Spleen (tissue), 11 donors: ENCODE data around the gene ALDH1A2. TPM values are rescaled to one million over a fixed set of nuclear protein-coding genes. Genes with fewer than 3 reads are reported as not detected.
"Not testable (repeated sequence)": the region's sequence is repeated elsewhere in the genome, so short reads cannot be mapped to it uniquely, and the experiment has no call there.

Experiments
- DNase-seq: peaks from one replicate; pipeline ENCODE4 v3.0.0-alpha.2; 2020
- H3K27ac ChIP-seq, 8 donors: fragments of 200-600 bp; sonication (generic) in 7 of 8; 1 replicate in 4 of 8; 2 replicates in 4 of 8; pipeline versions ENCODE4 v1.5.0 to v1.8.0; 2016 to 2021; ENCODE audit warnings: inconsistent platforms in 4 of 8, mild to moderate bottlenecking in 4 of 8, moderate library complexity in 1 of 8
- H3K27me3 ChIP-seq, 7 donors: fragments of 200-600 bp; sonication (generic) in 6 of 7; replicated peaks in 1 of 7; 1 replicate in 4 of 7; 2 replicates in 3 of 7; pipeline versions ENCODE4 v1.5.0 to v1.8.0; 2016 to 2021; ENCODE audit warnings: inconsistent platforms in 3 of 7, mild to moderate bottlenecking in 1 of 7
- H3K36me3 ChIP-seq, 6 donors: fragments of 200-600 bp; sonication (generic) in 5 of 6; 1 replicate in 4 of 6; 2 replicates in 2 of 6; pipeline versions ENCODE4 v1.5.0 to v1.8.0; 2016 to 2021; ENCODE audit warnings: inconsistent platforms in 2 of 6
- H3K4me1 ChIP-seq, 6 donors: fragments of 200-600 bp; sonication (generic) in 5 of 6; 1 replicate in 3 of 6; 2 replicates in 3 of 6; pipeline versions ENCODE4 v1.5.0 to v1.8.0; 2016 to 2021; ENCODE audit warnings: inconsistent platforms in 3 of 6
- H3K4me3 ChIP-seq, 8 donors: fragments of 200-600 bp; sonication (generic) in 7 of 8; 1 replicate in 4 of 8; 2 replicates in 4 of 8; pipeline versions ENCODE4 v1.5.0 to v1.8.0; 2016 to 2021; ENCODE audit warnings: inconsistent platforms in 4 of 8, mild to moderate bottlenecking in 4 of 8, moderate library complexity in 2 of 8
- H3K9me3 ChIP-seq, 8 donors: fragments of 200-600 bp; sonication (generic) in 7 of 8; 1 replicate in 4 of 8; 2 replicates in 4 of 8; pipeline versions ENCODE4 v1.5.0 to v1.8.0; 2016 to 2021; ENCODE audit warnings: inconsistent platforms in 4 of 8
- POLR2A ChIP-seq, 3 donors: fragments of 450-650 bp; IDR thresholded peaks; one replicate each; pipeline ENCODE4 v1.5.1; 2017; ENCODE audit warnings: antibody characterized with exemption in 3 of 3, mild to moderate bottlenecking in 1 of 3
- POLR2AphosphoS5 ChIP-seq, 3 donors: sonication (generic); formaldehyde crosslinking; IDR thresholded peaks; one replicate each; pipeline ENCODE4 v1.5.1; 2017; ENCODE audit warnings: antibody characterized with exemption in 3 of 3
- WGBS, 5 donors: extraction: QIAGEN DNeasy Blood & Tissue Kit in 3 of 5; methylation state at CpG; one replicate each; pipeline versions ENCODE4 v1.1.5 to v1.1.7; 2013 to 2018; 5-methylcytosine and 5-hydroxymethylcytosine counted together
- intact Hi-C: fragments of 100-400 bp; cut with DNase I; formaldehyde crosslinking; loops from one replicate; pipeline ENCODE4 v1.15.0; 2023; ENCODE audit warnings: low total_unique reads
- polyA plus RNA-seq, 3 donors: library from polyadenylated mRNA; stranded (reverse); fragments of 200-250 nt; gene quantifications; one replicate each; pipeline ENCODE4 v1.2.1, GENCODE V29; 2013
- total RNA-seq, 7 donors: library from RNA; depleted of rRNA in 3 of 7; stranded (reverse); fragments of >200 nt in 3 of 7; fragmentation: NEBNext Ultra II Directional in 4 of 7; extraction: Animal tissue kit (Norgen Biotek cat#: 25700) in 4 of 7; gene quantifications; one replicate each; pipeline versions ENCODE4 v1.1.0 to v1.2.1, GENCODE V29; 2016 to 2021
- TF ChIP-seq, protein P1 (sequence below), 11 experiments: fragments of 200-600 bp in 7 of 11; fragments of 450-650 bp in 4 of 11; sonication (generic) in 4 of 11; IDR thresholded peaks in 8 of 11; conservative IDR thresholded peaks in 3 of 11; 1 replicate in 7 of 11; 2 replicates in 4 of 11; pipeline versions ENCODE4 v1.4.0 to v1.8.0; 2016 to 2021; ENCODE audit warnings: antibody characterized with exemption in 11 of 11, inconsistent platforms in 4 of 11, mild to moderate bottlenecking in 1 of 11
- donor health status: healthy with polysubstance abuse.
- donor health status: DM: no; HTN: no; CAD: no; lungs with moderate emphysema.
- donor health status: DM: no; HTN: no; CAD: no.
- donor health status: Bipolar disorder and iron deficiency.
- donor health status: healthy.
- donor health status: DM: no; HTN: no; CAD: no.
- donor health status: DM: yes; HTN: yes; CAD: no.

The ALDH1A2 gene
- total and polyA plus RNA-seq, 10 donors, result 0.26 to 20.3 (median 4.8) TPM

DNA sequence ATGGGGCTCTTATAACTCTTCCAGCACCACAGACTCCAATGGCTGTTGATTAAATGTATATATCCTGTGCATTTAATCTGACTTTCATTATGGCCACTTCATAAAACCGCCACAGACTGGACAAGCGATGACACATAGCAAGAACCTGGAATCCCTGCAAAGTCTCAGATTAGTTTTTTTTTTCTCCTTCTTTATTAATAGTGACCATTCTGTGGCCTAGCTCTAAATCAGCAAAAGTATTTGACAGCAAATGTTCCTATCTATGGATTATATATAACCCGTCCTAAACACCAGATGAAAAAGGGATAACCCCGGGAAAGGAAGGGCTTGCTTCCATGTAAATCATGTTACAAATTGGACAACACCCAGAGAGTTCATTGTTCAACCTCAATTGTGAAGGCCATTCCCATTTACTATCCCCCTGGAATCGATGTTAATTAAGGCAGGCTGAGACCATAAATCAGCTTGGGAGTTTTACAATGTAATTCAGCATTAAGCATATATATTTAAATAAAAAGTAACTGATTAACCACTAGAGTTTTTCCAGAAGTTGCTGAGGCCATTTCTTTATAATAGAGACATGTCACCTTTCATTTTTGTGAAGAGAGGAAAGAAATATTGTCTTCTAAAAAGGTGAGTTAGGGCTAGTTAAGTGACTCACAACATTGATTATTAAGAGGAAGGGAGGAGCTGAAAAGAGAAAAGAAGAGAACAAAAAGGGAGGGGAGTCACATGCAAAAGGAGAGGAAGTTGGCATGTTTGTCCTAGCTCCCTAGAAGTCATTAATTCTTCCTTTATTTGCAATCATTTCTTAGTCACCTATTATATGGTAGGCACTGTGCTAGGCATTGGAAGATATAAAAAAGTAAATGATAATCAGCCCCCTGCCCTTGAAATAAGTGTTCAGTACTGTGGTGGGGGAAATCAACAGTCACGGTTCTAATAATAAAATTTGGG is 26.2 kb downstream of the ALDH1A2 start:
- Histone ChIP-seq H3K4me1 (peaks cover 0 to 12% (median 0%) of the 10 kb centered on the region in 6 donors), H3K27ac (no peak overlapping the region), H3K9me3 (no peaks in the 10 kb centered on the region), H3K4me3 (no peak overlapping the region), H3K27me3 (peaks cover 0 to 8% (median 0%) of the 10 kb centered on the region in 7 donors), H3K36me3 (no peaks in the 10 kb centered on the region)
- WGBS, 5 donors, result 69 to 87% (median 77%) methylated on average over 6 of the region's 6 CpGs
- intact Hi-C loops, result loop anchor here (10.0 kb wide), 1 partner anchor 145 kb away; no protein-coding TSS in a partner anchor
- DNase-seq, result no peak
- TF ChIP-seq POLR2A (IDR thresholded peaks at IDR 0.05) (no peak), POLR2AphosphoS5 (IDR thresholded peaks at IDR 0.05) (no peak)
- TF ChIP-seq, protein P1, sequence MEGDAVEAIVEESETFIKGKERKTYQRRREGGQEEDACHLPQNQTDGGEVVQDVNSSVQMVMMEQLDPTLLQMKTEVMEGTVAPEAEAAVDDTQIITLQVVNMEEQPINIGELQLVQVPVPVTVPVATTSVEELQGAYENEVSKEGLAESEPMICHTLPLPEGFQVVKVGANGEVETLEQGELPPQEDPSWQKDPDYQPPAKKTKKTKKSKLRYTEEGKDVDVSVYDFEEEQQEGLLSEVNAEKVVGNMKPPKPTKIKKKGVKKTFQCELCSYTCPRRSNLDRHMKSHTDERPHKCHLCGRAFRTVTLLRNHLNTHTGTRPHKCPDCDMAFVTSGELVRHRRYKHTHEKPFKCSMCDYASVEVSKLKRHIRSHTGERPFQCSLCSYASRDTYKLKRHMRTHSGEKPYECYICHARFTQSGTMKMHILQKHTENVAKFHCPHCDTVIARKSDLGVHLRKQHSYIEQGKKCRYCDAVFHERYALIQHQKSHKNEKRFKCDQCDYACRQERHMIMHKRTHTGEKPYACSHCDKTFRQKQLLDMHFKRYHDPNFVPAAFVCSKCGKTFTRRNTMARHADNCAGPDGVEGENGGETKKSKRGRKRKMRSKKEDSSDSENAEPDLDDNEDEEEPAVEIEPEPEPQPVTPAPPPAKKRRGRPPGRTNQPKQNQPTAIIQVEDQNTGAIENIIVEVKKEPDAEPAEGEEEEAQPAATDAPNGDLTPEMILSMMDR (IDR thresholded peaks at IDR 0.05 in 8 of 11, conservative IDR thresholded peaks at IDR 0.05 in 3 of 11), result no peak

DNA sequence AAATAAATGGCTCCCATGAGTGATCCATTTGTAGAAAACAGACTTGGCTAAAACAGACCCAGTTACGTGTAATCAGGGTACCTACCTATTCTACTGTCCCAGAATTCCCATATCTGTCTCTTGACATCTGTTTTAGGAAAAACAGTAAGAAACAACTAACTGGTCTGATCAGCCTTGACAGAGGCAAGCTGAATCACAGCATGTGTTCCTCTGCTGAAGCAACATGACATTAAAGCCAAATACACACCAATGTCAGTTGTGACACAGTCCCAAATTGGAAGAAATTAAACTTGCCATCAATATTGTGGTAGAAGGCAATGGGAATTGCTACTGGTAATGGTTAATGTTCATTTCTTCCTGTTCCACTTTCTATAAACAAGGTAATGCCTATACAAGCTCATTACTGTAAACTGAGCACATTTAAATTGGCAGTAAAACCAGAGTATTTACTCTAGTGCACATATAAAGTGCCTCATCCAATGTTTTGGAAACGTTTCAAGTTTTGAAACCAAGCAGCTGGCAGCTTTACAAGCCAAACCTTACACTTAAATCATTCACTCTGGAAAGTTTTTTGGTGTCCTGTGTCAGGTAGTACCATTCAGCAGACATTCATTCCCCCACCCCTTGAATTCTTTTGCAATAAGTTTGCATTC is 27.0 kb downstream of the ALDH1A2 start:
- H3K27me3 ChIP-seq, result peaks cover 0 to 2% (median 0%) of the 10 kb centered on the region in 7 donors
- no peaks in the 10 kb centered on the region for H3K9me3 ChIP-seq
- intact Hi-C loops, result no loop called here
- no peaks in the 10 kb centered on the region for H3K36me3 ChIP-seq
- no peak for DNase-seq
- no peak overlapping the region for H3K27ac ChIP-seq
- TF ChIP-seq POLR2A (IDR thresholded peaks at IDR 0.05) (no peak), POLR2AphosphoS5 (IDR thresholded peaks at IDR 0.05) (no peak)
- TF ChIP-seq, protein P1 (IDR thresholded peaks at IDR 0.05 in 8 of 11, conservative IDR thresholded peaks at IDR 0.05 in 3 of 11), result no peak
- WGBS, 5 donors, result 43 to 55% (median 47%) methylated on average over 2 of the region's 2 CpGs
- no peak overlapping the region for H3K4me3 ChIP-seq
- peaks cover 0 to 12% (median 0%) of the 10 kb centered on the region in 6 donors for H3K4me1 ChIP-seq

DNA sequence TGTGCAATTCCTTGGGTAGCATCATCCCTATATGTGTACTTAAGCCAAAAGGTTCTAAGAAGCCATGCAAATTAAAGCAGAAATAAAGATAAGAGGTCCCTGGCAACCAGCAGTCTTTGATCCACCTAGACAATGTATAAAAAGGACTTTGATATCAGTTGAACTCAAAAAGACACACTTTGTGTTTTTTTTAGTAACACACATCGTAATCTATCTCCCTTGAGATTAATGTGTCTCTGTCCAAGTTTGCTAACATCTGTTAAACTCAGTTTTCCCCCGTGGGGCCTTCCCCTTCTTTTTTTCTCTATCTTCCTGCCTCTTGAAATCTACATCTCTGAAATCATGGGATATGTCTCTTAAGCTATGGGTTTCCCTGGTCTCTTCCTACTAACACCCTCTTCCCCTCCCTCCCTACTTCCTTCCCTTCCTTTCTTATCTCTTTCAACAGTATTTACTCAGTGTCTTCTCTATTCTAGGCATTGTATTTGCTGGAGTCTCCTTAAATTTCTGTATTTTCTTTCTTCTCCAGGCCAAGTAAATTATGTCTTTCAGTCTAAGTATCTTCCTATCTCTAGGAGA is 27.7 kb downstream of the ALDH1A2 start:
- Histone ChIP-seq H3K4me3 (no peak overlapping the region), H3K27ac (no peak overlapping the region), H3K4me1 (peaks cover 0 to 12% (median 0%) of the 10 kb centered on the region in 6 donors), H3K27me3 (no peaks in the 10 kb centered on the region), H3K9me3 (no peaks in the 10 kb centered on the region), H3K36me3 (no peaks in the 10 kb centered on the region)
- intact Hi-C loops, result no loop called here
- DNase-seq, result no peak
- TF ChIP-seq POLR2AphosphoS5 (IDR thresholded peaks at IDR 0.05), result no peak
- WGBS, 5 donors, result 16 to 29% (median 22%) methylated on average over 2 of the region's 2 CpGs

DNA sequence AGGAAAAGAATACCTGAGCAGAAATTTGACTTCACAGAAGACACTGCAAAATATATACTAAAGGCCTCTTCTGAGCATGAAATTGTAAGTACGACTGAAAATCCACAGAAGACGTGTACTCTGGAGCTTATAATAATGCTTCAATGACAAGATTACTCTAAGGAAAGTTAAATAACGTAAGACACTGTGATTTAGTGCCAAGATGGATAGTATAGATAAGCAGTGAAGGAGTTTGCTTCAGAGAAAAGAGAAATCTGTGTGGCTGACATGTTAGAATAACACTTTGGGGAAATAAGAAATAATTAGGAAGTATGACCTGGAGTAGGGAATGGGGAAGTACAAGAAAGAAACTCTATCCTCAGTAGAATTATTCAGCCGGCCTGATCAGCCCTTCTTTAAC is 28.9 kb downstream of the ALDH1A2 start:
- H3K4me1 ChIP-seq, result peaks cover 0 to 12% (median 0%) of the 10 kb centered on the region in 6 donors
- no peak overlapping the region for H3K4me3 ChIP-seq
- H3K27me3 ChIP-seq, result no peaks in the 10 kb centered on the region
- TF ChIP-seq POLR2A (IDR thresholded peaks at IDR 0.05) (no peak), POLR2AphosphoS5 (IDR thresholded peaks at IDR 0.05) (no peak)
- TF ChIP-seq, protein P1 (IDR thresholded peaks at IDR 0.05 in 8 of 11, conservative IDR thresholded peaks at IDR 0.05 in 3 of 11), result no peak
- H3K9me3 ChIP-seq, result no peaks in the 10 kb centered on the region
- no peak for DNase-seq
- intact Hi-C loops, result no loop called here
- 75 to 84% (median 81%) methylated on average over 4 of the region's 4 CpGs for WGBS, 5 donors
- H3K27ac ChIP-seq, result no peak overlapping the region
- H3K36me3 ChIP-seq, result no peaks in the 10 kb centered on the region

DNA sequence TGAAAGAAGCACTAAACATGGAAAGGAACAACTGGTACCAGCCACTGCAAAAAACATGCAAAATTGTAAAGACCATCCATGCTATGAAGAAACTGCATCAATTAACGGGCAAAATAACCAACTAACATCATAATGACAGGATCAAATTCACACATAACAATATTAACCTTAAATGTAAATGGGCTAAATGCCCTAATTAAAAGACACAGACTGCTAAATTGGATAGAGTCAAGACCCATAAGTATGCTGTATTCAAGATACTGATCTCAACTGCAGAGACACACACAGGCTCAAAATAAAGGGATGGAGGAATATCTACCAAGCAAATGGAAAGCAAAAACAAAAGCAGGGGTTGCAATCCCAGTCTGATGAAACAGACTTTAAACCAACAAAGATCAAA is 37.1 kb downstream of the ALDH1A2 start:
- H3K4me1 ChIP-seq, DNase-seq, H3K27ac ChIP-seq, H3K36me3 ChIP-seq, H3K27me3 ChIP-seq, intact Hi-C loops, H3K4me3 ChIP-seq: not testable (repeated sequence)
- H3K9me3 ChIP-seq, result peaks cover 0 to 56% (median 55%) of the 10 kb centered on the region in 8 donors
- WGBS, 5 donors, result 73 to 97% (median 83%) methylated on average over 1 of the region's 1 CpG
